Transverse colon (tissue), 4 donors: Measurements from ENCODE around the gene TMEM239.

Source experiments
- EP300 ChIP-seq: sonication (generic); formaldehyde crosslinking; IDR thresholded peaks from one replicate; pipeline ENCODE4 v1.6.1; 2017; ENCODE audit warnings: antibody characterized with exemption, low read depth
- POLR2A ChIP-seq: fragments of 450-650 bp; IDR thresholded peaks from one replicate; pipeline ENCODE4 v1.6.1; 2016; ENCODE audit warnings: antibody characterized with exemption, mild to moderate bottlenecking, moderate library complexity
- POLR2AphosphoS5 ChIP-seq, 3 donors: sonication (generic); formaldehyde crosslinking; IDR thresholded peaks; one replicate each; pipeline ENCODE4 v1.6.1; 2016; ENCODE audit warnings: antibody characterized with exemption in 3 of 3
- TF ChIP-seq, protein P1 (sequence below), 5 experiments: fragments of 200-600 bp in 3 of 5; fragments of 450-650 bp in 2 of 5; sonication (generic) in 3 of 5; IDR thresholded peaks; 1 replicate in 2 of 5; 2 replicates in 3 of 5; pipeline ENCODE4 v1.5.1; 2016 to 2017; ENCODE audit warnings: antibody characterized with exemption in 5 of 5, inconsistent platforms in 3 of 5, mild to moderate bottlenecking in 2 of 5, moderate library complexity in 1 of 5

DNA sequence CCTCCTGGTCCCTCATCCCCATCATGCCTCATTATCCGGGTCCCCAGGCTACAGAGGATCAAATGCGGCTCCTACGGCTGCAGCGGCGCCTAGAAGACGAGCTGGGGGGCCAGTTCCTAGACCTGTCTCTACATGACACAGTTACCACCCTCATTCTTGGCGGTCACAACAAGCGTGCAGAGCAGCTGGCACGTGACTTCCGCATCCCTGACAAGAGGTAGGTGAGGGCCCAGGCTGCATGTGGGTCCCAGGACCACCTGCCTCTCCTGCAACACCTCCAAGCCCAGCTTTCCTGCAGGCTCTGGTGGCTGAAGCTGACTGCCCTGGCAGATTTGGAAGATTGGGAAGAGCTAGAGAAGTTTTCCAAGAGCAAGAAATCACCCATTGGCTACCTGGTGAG lies 48.9 kb downstream of the TMEM239 start:
- no peak for TF ChIP-seq POLR2AphosphoS5 (IDR thresholded peaks at IDR 0.05)
- TF ChIP-seq, protein P1, sequence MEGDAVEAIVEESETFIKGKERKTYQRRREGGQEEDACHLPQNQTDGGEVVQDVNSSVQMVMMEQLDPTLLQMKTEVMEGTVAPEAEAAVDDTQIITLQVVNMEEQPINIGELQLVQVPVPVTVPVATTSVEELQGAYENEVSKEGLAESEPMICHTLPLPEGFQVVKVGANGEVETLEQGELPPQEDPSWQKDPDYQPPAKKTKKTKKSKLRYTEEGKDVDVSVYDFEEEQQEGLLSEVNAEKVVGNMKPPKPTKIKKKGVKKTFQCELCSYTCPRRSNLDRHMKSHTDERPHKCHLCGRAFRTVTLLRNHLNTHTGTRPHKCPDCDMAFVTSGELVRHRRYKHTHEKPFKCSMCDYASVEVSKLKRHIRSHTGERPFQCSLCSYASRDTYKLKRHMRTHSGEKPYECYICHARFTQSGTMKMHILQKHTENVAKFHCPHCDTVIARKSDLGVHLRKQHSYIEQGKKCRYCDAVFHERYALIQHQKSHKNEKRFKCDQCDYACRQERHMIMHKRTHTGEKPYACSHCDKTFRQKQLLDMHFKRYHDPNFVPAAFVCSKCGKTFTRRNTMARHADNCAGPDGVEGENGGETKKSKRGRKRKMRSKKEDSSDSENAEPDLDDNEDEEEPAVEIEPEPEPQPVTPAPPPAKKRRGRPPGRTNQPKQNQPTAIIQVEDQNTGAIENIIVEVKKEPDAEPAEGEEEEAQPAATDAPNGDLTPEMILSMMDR (IDR thresholded peaks at IDR 0.05): no peak
- no peak for TF ChIP-seq POLR2A
- no peak for TF ChIP-seq EP300
